IPS-15b (cell line): Measurements from ENCODE around the gene IQGAP2.

Experiments
- H3K27me3 ChIP-seq: one replicate; pipeline ENCODE4 v1.6.1; 2013; ENCODE audit warnings: low read length; ENCODE audit not compliant: control insufficient read depth, insufficient read depth
- H3K36me3 ChIP-seq: one replicate; pipeline ENCODE4 v1.6.1; 2013; ENCODE audit warnings: low read length; ENCODE audit not compliant: control insufficient read depth, insufficient read depth
- H3K4me1 ChIP-seq: one replicate; pipeline ENCODE4 v1.6.1; 2013; ENCODE audit warnings: mild to moderate bottlenecking, low read length; ENCODE audit not compliant: control insufficient read depth, insufficient read depth
- H3K4me3 ChIP-seq: one replicate; pipeline ENCODE4 v1.5.1; 2013; ENCODE audit warnings: low read depth, low read length
- H3K9ac ChIP-seq: one replicate; pipeline ENCODE4 v1.6.1; 2013; ENCODE audit warnings: low read depth, mild to moderate bottlenecking, low read length
- H3K9me3 ChIP-seq: one replicate; pipeline ENCODE4 v1.6.1; 2013; ENCODE audit warnings: mild to moderate bottlenecking, low read length; ENCODE audit not compliant: control insufficient read depth, insufficient read depth

Gene IQGAP2

GRCh38 chr5:76555717-76556116 is 152.6 kb downstream of the IQGAP2 start:
- Histone ChIP-seq H3K36me3 (no peaks in the 10 kb centered on the region), H3K4me3 (no peak overlapping the region), H3K27me3 (no peaks in the 10 kb centered on the region), H3K9ac (no peak overlapping the region), H3K4me1 (no peaks in the 10 kb centered on the region), H3K9me3 (no peaks in the 10 kb centered on the region)

GRCh38 chr5:76556511-76557221 is 153.6 kb downstream of the IQGAP2 start:
- Histone ChIP-seq H3K9ac (no peak overlapping the region), H3K27me3 (no peaks in the 10 kb centered on the region), H3K4me3 (no peak overlapping the region), H3K9me3 (no peaks in the 10 kb centered on the region), H3K36me3 (no peaks in the 10 kb centered on the region), H3K4me1 (no peaks in the 10 kb centered on the region)

- H3K9me3 ChIP-seq = no peaks in the 10 kb centered on the region
- H3K27me3 ChIP-seq = no peaks in the 10 kb centered on the region
- H3K36me3 ChIP-seq = no peaks in the 10 kb centered on the region
- no peak overlapping the region for H3K4me3 ChIP-seq
- H3K9ac ChIP-seq = no peak overlapping the region
- H3K4me1 ChIP-seq = no peaks in the 10 kb centered on the region
Observed at GRCh38 chr5:76560952-76561891, 158.1 kb downstream of the IQGAP2 start.

DNA sequence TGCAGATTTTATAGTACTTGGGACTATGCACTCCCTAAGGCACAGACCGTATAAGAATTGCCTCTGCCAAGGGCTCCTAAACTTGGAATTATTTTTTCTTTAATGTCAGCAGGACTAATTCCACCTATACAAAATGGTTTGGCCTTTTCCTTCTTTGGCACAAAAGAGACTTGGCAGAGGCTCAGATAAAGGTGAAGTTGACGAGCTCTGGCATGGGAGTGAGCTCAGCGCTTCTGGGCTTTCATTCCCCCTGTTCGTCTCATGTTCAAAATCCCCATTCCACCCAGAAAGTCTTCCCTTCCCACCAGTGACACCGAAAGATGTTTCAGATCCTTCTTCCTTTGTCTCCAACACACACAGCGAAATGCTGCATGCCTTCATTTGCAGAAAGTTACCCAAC is 158.9 kb downstream of the IQGAP2 start:
- no peaks in the 10 kb centered on the region for H3K36me3 ChIP-seq
- no peaks in the 10 kb centered on the region for H3K9me3 ChIP-seq
- no peaks in the 10 kb centered on the region for H3K4me1 ChIP-seq
- H3K4me3 ChIP-seq = no peak overlapping the region
- no peak overlapping the region for H3K9ac ChIP-seq
- H3K27me3 ChIP-seq = no peaks in the 10 kb centered on the region

DNA sequence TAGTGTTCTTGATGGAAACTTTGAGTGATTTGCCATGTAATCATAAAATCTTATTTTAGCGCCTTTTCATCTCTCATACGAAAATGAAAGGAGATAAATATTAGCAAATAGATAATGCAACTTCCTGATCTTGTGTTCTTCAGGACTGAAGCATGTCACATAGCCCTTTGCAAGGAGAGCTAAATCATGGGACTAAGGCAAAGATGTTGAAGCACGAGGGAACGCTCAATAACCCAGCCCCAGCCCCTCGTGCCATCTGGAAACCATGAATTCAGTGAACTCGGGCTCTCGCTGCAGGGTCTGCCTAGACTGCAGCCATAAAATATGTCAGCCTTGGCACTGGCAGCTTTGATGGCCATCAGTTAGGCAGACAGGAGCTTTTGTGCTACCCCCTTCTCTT is 161.9 kb downstream of the IQGAP2 start:
- H3K4me1 ChIP-seq = no peaks in the 10 kb centered on the region
- no peaks in the 10 kb centered on the region for H3K9me3 ChIP-seq
- H3K4me3 ChIP-seq = no peak overlapping the region
- H3K9ac ChIP-seq = no peak overlapping the region
- H3K36me3 ChIP-seq = no peaks in the 10 kb centered on the region
- no peaks in the 10 kb centered on the region for H3K27me3 ChIP-seq

GRCh38 chr5:76570153-76570552 is 167.1 kb downstream of the IQGAP2 start:
- no peak overlapping the region for H3K9ac ChIP-seq

GRCh38 chr5:76571559-76571958 is 168.5 kb downstream of the IQGAP2 start:
- no peaks in the 10 kb centered on the region for H3K36me3 ChIP-seq
- no peaks in the 10 kb centered on the region for H3K4me1 ChIP-seq
- no peaks in the 10 kb centered on the region for H3K27me3 ChIP-seq
- no peaks in the 10 kb centered on the region for H3K9me3 ChIP-seq
- H3K9ac ChIP-seq = no peak overlapping the region
- H3K4me3 ChIP-seq = no peak overlapping the region

More at GRCh38 chr5:76570153-76570552, 167.1 kb downstream of the IQGAP2 start:
- Histone ChIP-seq H3K27me3 (no peaks in the 10 kb centered on the region), H3K9me3 (no peaks in the 10 kb centered on the region), H3K4me1 (no peaks in the 10 kb centered on the region), H3K4me3 (no peak overlapping the region), H3K36me3 (no peaks in the 10 kb centered on the region)

DNA sequence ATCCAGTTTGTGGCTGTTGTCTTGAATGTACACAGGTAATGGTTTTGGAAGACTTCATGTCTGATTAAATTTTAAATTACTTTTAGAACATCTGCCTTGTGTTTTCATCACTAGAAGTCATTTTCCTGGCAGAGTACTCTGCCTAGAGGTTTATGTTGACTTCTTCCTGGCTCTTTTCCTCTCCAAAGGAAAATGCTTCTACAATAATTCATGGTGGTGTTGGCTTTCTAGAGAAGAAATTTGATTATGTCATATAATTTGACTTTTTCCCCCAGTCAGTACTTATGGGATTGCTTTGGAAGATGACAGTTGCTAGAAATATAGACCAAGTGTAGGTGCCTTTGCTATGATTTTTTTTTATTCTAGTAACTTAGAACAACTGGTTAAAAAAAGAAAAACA is 173.4 kb downstream of the IQGAP2 start:
- H3K9me3 ChIP-seq = no peaks in the 10 kb centered on the region
- no peaks in the 10 kb centered on the region for H3K36me3 ChIP-seq
- H3K4me1 ChIP-seq = no peaks in the 10 kb centered on the region
- no peak overlapping the region for H3K4me3 ChIP-seq
- no peak overlapping the region for H3K9ac ChIP-seq
- no peaks in the 10 kb centered on the region for H3K27me3 ChIP-seq

DNA sequence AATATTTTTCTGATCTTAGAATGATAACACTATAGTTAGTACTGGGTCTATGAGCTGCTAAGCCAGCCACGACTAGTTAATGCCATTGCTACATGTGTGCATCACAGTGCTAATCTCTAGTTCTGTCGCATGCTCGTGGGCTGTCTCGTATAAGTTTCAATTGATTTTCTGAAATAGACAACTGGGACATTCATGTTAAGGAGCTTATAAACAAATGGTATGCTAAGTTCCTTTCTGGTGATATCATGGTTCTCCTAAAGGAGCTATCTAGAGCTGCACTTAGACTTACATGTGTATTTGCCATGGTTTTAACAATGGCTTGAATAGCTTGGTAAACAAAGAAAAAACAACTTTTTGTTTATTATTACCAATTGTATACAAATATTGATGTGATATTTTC is 173.9 kb downstream of the IQGAP2 start:
- Histone ChIP-seq H3K9me3 (no peaks in the 10 kb centered on the region), H3K9ac (no peak overlapping the region), H3K27me3 (no peaks in the 10 kb centered on the region), H3K36me3 (no peaks in the 10 kb centered on the region), H3K4me3 (no peak overlapping the region), H3K4me1 (no peaks in the 10 kb centered on the region)

GRCh38 chr5:76579166-76579937 is 176.3 kb downstream of the IQGAP2 start:
- H3K27me3 ChIP-seq = no peaks in the 10 kb centered on the region
- H3K9me3 ChIP-seq = no peaks in the 10 kb centered on the region
- no peak overlapping the region for H3K9ac ChIP-seq
- H3K4me1 ChIP-seq = peaks cover 8% of the 10 kb centered on the region
- H3K4me3 ChIP-seq = no peak overlapping the region
- H3K36me3 ChIP-seq = no peaks in the 10 kb centered on the region

DNA sequence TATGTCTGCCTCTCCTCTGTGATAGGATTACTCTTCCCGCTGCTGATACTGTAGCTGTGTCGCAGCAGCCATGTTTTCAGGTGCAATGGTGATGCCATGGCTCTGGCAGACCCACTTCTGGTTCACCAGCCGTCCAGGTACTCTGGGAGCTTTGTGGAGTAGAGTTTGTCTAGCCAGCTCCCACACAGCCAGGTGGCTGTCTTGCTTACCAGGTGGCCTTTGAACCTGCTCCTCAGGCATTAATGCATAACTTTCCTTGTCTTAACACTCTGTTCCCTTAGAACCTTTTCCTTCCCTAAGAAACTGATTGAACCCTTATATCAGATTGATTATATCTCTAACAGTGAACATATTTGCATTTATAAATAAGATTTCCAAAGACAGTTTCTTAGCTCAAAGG is 177.9 kb downstream of the IQGAP2 start:
- H3K4me1 ChIP-seq = peaks cover 8% of the 10 kb centered on the region
- no peak overlapping the region for H3K9ac ChIP-seq
- H3K9me3 ChIP-seq = no peaks in the 10 kb centered on the region
- H3K36me3 ChIP-seq = no peaks in the 10 kb centered on the region
- H3K4me3 ChIP-seq = no peak overlapping the region
- no peaks in the 10 kb centered on the region for H3K27me3 ChIP-seq
